ENCODE results near the gene C11orf87.

Gene C11orf87

DNA sequence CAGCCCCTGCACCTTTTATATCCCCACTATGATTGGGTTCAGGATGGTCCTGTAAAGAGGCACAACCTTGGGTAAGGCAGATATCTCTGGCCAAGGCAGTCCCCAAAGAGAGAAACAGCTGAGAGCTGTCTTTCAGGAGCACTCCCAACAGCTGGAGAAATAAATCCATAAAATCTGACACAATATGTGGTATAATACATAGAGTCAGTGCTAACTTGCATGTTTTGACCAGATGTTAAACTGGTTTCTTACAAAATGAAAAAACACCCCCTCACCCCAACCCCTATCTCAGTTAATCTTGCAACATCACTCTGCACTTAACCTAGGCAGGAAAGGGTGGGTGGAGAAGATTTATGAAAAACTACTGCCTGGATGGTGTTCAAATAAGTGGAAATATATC is 44.0 kb upstream of the C11orf87 start:
- TF ChIP-seq SIN3A (IDR thresholded peaks at IDR 0.05; ENCODE audit: borderline replicate concordance, insufficient read depth, low read length), result no peak
- TF ChIP-seq, protein P1, sequence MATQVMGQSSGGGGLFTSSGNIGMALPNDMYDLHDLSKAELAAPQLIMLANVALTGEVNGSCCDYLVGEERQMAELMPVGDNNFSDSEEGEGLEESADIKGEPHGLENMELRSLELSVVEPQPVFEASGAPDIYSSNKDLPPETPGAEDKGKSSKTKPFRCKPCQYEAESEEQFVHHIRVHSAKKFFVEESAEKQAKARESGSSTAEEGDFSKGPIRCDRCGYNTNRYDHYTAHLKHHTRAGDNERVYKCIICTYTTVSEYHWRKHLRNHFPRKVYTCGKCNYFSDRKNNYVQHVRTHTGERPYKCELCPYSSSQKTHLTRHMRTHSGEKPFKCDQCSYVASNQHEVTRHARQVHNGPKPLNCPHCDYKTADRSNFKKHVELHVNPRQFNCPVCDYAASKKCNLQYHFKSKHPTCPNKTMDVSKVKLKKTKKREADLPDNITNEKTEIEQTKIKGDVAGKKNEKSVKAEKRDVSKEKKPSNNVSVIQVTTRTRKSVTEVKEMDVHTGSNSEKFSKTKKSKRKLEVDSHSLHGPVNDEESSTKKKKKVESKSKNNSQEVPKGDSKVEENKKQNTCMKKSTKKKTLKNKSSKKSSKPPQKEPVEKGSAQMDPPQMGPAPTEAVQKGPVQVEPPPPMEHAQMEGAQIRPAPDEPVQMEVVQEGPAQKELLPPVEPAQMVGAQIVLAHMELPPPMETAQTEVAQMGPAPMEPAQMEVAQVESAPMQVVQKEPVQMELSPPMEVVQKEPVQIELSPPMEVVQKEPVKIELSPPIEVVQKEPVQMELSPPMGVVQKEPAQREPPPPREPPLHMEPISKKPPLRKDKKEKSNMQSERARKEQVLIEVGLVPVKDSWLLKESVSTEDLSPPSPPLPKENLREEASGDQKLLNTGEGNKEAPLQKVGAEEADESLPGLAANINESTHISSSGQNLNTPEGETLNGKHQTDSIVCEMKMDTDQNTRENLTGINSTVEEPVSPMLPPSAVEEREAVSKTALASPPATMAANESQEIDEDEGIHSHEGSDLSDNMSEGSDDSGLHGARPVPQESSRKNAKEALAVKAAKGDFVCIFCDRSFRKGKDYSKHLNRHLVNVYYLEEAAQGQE (IDR thresholded peaks at IDR 0.05; ENCODE audit: insufficient read depth in 1 of 2, low read depth in 2 of 2, low read length in 2 of 2), result no peak
- no peak for TF ChIP-seq POLR2AphosphoS5 (IDR thresholded peaks at IDR 0.05; ENCODE audit: low read depth, low read length)
- no peak for TF ChIP-seq FOXP2 (optimal IDR thresholded peaks at IDR 0.05; ENCODE audit: borderline replicate concordance, extremely low read depth, extremely low read length, insufficient read depth)
- no peak for TF ChIP-seq TAF1 (IDR thresholded peaks at IDR 0.05; ENCODE audit: borderline replicate concordance, insufficient read depth, low read length)

DNA sequence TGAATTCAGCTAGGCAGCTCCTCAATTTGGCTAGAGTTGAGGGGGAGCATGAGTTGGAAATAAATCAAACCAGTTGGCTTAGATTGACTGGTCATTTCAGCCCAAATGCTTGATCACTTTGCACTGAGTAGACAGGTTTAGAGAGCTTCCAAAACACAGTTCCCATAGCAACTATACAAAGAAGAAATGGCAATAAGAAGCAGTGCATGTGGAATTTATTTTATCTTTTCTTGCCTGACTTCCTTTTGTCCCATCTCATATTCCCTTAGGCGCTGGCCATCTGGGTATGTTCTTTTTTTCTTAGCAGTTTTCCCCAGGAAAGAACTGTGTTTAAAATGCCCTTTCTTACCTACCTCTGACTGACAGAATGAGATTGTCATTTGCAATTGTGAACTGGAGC is 38.7 kb upstream of the C11orf87 start:
- TF ChIP-seq SIN3A (IDR thresholded peaks at IDR 0.05; ENCODE audit: borderline replicate concordance, insufficient read depth, low read length) (no peak), FOXP2 (optimal IDR thresholded peaks at IDR 0.05; ENCODE audit: borderline replicate concordance, extremely low read depth, extremely low read length, insufficient read depth) (no peak), POLR2AphosphoS5 (IDR thresholded peaks at IDR 0.05; ENCODE audit: low read depth, low read length) (no peak), TAF1 (IDR thresholded peaks at IDR 0.05; ENCODE audit: borderline replicate concordance, insufficient read depth, low read length) (no peak)
- TF ChIP-seq, protein P1 (IDR thresholded peaks at IDR 0.05; ENCODE audit: insufficient read depth in 1 of 2, low read depth in 2 of 2, low read length in 2 of 2), result no peak

DNA sequence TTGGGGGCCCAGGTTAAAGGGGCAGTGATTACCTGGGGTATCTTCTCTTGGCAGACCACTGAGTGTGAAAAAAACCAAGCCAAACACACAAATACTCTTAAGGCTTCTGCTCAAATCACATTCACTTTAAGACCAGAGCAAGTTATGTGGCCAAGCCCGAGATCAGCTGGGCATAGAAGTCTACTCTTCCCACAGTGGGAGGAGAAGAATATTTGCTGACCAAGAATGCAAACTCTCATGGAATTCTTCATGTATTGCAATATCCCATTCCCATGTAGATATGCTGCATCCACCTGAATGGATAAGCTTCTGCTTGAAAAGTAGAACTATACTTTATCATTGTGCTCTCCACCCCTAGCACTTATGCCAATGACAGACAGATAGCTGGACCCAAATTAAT is 37.1 kb upstream of the C11orf87 start:
- no peak for TF ChIP-seq TAF1 (IDR thresholded peaks at IDR 0.05; ENCODE audit: borderline replicate concordance, insufficient read depth, low read length)
- no peak for TF ChIP-seq FOXP2 (optimal IDR thresholded peaks at IDR 0.05; ENCODE audit: borderline replicate concordance, extremely low read depth, extremely low read length, insufficient read depth)
- no peak for TF ChIP-seq SIN3A (IDR thresholded peaks at IDR 0.05; ENCODE audit: borderline replicate concordance, insufficient read depth, low read length)
- TF ChIP-seq, protein P1 (IDR thresholded peaks at IDR 0.05; ENCODE audit: insufficient read depth in 1 of 2, low read depth in 2 of 2, low read length in 2 of 2), result no peak
- no peak for TF ChIP-seq POLR2AphosphoS5 (IDR thresholded peaks at IDR 0.05; ENCODE audit: low read depth, low read length)

DNA sequence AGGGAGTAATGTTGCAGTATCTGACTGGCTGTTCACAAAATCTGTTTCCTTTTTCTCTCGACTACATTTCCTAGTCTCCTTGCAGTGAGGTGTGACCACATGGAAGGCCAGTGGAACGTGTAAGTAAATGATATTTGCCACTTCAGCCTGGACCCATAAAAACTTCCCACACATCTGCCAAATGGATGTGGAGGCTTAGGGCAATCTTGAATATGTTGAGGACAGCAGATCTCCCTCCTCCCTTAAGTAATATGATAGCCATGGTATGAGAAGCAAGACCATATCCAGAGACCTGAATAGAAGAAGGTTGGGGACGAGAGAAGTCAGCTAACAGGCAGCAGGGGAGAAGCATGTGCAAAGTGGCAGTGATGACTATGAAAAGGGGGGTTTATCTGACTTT is 33.0 kb upstream of the C11orf87 start:
- TF ChIP-seq POLR2AphosphoS5 (IDR thresholded peaks at IDR 0.05; ENCODE audit: low read depth, low read length), result no peak
- TF ChIP-seq FOXP2 (optimal IDR thresholded peaks at IDR 0.05; ENCODE audit: borderline replicate concordance, extremely low read depth, extremely low read length, insufficient read depth), result no peak
- TF ChIP-seq, protein P1 (IDR thresholded peaks at IDR 0.05; ENCODE audit: insufficient read depth in 1 of 2, low read depth in 2 of 2, low read length in 2 of 2), result no peak
- TF ChIP-seq SIN3A (IDR thresholded peaks at IDR 0.05; ENCODE audit: borderline replicate concordance, insufficient read depth, low read length), result no peak
- no peak for TF ChIP-seq TAF1 (IDR thresholded peaks at IDR 0.05; ENCODE audit: borderline replicate concordance, insufficient read depth, low read length)

DNA sequence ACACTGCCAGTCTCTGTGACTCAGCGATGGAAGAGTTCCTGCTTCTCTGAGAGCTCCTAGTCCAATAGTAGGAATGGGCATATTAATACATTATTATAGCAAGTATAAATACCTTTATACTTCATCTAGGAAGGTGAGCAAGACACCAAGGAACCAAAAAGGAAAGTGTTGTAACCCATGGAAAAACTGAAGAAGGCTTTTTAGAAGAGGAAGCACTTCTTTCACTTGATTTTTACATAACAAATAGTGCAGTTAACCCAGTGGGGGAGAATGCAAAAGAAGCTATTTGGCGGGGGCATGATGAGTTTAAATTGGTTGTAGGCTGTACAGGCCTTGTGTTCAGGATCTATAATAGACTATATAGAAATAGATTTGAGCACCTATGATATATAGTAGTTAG is 31.2 kb upstream of the C11orf87 start:
- TF ChIP-seq, protein P1 (IDR thresholded peaks at IDR 0.05; ENCODE audit: insufficient read depth in 1 of 2, low read depth in 2 of 2, low read length in 2 of 2), result no peak
- TF ChIP-seq FOXP2 (optimal IDR thresholded peaks at IDR 0.05; ENCODE audit: borderline replicate concordance, extremely low read depth, extremely low read length, insufficient read depth) (no peak), POLR2AphosphoS5 (IDR thresholded peaks at IDR 0.05; ENCODE audit: low read depth, low read length) (no peak), TAF1 (IDR thresholded peaks at IDR 0.05; ENCODE audit: borderline replicate concordance, insufficient read depth, low read length) (no peak), SIN3A (IDR thresholded peaks at IDR 0.05; ENCODE audit: borderline replicate concordance, insufficient read depth, low read length) (no peak)

Measured in PFSK-1 (cell line).